HG02938 (cell line): Measurements from ENCODE around the gene CDH11.

Experiments used
- ATAC-seq: cut with Tn5 transposase; IDR thresholded peaks from one replicate; pipeline ENCODE4 v1.9.1; 2021; ENCODE audit warnings: mild to moderate bottlenecking, moderate library complexity; ENCODE audit not compliant: unreplicated experiment

CDH11 gene

DNA sequence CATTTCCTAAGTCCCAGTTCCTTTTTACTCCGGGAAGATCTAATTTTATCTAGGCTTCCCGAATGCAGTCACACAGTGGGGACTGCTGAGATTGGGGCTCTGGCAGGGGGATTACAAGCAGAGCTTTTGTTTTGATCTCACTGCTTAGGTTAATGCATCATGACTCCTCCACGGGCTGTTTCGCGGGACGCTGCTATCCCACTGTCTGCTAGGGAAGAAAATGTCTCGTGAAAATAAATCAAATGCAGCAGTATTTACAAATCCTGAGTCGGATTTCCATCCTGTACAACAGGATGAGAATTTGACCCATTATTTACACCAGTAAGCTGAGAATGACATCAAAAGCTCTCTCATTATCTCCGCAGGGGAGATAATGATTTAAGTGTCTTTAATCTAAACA lies 83.8 kb downstream of the CDH11 start:
- no peak for ATAC-seq

DNA sequence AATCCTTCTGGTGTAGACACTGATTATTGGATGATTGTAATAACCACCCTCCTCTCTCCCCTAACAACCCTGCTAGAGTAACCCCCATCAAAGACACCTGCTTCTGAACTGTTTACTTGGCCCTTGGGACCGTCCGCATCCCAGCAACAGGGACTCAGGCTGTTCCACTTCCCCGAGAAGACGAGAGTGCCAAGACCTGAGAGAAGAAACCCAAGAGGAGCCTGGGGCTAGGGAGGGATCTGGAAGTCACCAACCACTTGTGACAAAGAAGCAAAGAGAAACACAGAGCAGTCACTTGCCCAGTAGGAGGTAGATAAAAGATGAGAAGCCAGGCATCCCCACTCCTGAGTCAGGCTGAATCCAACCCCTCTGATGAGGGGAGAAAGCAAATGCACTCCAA lies 84.3 kb downstream of the CDH11 start:
- ATAC-seq, result no peak

DNA sequence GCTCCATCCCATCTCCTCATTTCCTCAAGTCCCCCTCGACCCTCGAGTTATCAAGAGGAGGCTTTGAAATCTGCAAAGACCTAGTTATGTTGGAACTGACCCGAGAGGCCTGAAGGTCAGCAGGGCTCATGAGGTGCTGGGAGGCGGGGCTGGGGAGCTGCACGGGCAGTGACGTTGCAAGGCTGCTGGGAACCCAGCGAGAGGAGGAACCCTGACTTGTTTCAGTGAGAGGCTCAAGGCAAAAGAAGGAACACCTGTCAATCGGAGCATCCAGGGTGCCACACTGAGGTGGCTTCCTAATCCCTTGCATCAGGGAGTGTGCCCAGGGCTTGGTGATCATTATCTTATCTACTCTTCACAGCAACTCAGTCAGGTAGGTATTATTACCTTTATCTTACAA lies 86.9 kb downstream of the CDH11 start:
- no peak for ATAC-seq

DNA sequence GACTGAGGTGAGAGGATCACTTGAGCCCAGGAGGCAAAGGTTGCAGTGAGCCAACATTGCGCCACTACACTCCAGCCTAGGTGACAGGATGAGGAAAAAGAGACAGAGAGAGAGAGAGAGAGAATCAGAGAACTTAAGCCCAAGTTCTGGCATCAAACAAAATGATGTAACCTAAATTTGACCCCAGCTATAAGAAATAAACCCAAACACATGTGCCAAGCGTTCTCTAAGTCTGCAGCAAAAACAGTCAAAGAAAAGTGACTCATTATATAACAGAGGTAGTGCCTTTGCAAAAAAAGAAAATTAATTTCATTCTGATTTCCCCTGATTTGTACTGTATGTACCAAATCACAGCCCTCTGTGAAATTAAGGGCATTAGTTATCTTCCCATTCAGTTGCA lies 89.5 kb downstream of the CDH11 start:
- ATAC-seq, result no peak

DNA sequence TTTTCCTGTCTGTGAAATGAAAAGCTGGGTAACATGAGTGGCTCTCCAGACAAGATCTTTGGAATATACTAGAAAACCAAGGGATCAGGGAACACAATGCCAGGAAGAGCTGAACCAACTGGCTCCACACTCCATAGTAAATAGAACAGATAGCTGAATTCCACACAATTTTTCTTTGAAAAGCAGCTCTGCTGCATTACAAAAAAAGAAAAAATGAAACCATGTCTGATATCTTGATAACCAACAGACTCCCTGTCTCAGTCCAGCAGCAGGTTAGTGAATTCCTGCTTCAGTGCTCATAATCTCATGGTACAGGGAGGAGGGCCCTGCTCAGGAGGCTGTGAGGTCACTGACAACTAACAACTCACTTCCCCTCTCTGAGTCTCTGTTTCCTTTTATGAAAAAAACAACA lies 97.1 kb downstream of the CDH11 start:
- ATAC-seq, result no peak

DNA sequence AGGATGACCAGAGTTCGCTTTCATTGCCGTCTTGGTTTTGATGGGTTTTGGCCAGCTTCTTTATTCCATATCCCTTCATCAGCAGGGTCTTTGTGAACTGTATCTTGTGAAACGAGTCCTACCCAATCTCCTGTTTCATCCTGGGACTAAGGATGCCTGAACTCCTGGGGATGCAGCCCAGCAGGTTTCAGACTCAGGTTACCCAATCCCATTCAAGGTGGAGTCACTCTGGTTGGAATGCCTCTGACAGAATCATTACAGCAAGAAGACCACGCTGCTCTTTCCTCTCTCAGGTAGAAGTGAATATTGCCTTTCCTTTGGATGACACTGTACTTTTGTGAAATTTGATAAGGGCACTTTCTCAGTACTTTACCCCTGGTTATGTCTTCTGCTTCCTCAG lies 98.1 kb downstream of the CDH11 start:
- no peak for ATAC-seq

DNA sequence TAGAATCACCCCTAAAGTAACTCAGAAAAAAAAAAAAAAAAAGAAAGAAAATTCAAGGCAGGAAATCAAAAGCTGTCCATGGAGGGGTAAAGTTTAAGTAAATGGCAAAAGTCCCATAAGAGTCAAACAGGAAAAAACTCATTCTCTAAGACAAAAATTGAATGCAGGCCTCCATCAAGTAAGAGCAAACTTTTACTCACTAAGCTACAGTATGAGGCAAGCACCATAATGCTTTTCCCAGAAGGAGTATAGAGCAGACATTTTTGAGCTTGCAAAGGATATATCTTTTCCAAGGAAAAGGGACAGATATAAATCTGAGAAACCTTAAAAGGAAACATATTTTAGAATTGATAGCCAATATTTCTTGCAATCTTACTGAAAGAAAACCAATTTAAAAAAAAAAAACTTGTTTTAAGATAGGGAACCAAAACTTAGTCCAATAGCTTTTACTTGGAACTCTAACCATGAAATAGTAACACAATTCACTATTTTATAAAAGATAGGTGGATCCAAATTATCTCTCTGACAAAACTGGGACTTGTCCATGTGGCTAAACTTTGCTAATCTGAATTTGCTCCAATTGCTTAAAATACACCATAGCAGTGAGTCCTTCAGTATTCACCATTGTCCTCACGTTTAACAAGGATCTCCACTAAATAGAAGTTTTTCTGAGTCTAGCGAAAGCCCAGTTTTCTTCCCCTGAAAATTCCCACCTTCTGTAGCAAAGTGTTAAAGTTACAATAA lies 99.8 kb downstream of the CDH11 start:
- no peak for ATAC-seq

DNA sequence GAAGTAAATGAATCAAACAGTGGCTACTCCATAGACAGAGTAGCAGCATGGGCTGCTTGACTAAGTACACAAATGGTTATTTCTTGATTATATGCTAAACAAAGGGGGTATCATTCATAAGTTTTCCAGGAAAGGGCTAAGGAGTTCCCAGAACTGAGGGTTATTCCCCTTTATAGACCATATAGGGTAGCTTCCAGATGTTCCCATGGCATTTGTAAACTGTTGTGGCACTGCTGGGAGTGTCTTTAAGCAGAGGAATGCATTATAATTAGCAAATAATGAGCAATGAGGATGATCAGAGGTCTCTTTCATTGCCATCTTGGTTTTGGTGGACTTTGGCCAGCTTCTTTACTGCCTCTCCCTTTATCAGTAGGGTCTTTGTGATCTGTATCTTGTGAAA lies 105.1 kb downstream of the CDH11 start:
- no peak for ATAC-seq

DNA sequence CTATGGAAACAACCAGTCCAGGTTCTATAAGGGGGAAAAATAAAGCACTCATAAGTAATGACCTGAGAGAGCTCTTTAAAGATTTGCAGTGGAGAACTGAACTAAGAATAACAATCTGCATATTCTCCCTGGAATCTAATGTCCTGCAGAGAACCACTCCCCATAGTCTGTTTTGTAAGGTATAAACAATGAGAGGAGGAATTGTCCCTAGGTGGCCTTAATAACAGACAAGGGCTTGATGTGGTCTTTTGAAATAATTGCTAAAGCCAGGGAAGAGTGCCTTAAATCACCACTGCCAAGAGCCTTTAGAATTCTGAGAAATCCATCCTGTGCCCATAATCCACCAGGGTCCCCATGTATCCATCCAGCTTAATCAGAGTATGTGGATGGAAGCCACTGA lies 106.3 kb downstream of the CDH11 start:
- ATAC-seq, result no peak

DNA sequence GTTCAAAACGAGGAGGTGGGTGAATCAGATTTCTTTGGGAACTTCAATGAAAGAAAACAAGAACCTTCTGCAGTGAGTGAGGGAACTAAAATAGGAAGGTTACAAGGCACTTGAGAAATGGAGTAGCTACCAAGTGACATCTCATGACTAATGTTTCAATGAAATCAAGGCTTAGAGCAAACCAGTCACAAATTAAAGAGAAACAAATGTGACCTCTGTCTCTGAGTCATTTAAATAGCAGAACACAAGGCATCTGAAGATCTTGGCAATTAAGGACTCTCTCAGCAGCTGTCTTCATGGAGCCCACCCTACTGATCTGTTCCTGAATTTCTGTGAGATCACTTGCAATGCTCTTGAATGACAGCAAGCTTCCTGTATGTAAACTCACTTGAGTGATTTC lies 109.5 kb downstream of the CDH11 start:
- no peak for ATAC-seq

DNA sequence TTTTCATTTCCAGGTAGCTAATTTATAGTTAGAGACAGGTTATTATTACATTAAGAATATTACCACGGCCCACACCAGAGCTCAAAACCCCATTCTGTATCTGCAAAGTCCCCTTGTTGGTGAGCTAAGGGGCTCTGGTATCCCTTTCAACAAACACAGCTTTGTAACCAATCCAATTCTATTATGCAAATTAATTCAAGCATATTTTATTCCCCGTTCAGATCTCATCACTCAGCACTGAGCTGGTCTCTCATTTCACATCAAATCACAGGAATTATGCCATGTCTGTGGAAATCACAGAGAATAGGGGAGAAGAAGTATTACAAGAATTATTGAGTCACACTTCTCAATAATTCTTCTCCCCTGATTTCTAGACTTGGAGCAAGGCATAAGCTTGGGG lies 111.7 kb downstream of the CDH11 start:
- ATAC-seq, result no peak

DNA sequence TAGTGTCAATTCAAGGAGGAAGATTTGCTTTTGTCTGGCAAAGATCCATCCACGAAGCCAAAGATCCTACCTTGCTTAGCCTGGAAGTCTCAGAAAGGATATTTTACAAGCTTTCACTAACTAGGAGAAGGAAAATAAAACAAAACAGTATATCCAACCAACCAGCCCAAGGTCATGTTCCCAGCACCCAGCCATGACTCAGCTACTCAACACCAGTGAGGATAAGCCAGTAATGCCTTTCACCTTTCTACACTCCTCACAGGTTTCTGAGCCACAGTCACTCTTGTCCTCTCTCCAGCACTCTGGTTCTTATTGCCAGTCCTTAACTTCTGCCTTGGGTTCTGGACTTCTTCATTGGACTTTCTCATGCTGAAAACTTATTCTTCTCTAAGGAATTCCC lies 116.2 kb downstream of the CDH11 start:
- ATAC-seq, result no peak

DNA sequence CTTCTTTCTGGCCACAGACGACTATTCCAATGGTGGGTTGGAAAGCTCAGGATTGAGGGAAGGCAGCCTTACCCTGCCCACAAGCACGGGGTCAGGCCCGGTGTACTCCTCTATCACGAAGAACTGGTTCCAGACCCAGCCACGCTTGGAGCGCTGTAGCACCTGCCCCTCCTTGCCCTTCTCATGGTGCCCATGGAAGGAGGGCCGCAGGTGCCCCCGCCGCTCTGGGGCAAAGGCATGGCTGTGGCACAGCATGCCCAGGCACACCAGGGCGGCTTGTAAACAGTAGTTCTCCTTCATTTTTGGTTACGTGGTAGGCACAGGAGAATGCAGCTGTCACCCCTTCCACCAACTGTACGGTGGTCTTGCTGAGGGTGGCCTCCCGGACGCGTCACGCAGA lies 117.3 kb downstream of the CDH11 start:
- ATAC-seq, result no peak

DNA sequence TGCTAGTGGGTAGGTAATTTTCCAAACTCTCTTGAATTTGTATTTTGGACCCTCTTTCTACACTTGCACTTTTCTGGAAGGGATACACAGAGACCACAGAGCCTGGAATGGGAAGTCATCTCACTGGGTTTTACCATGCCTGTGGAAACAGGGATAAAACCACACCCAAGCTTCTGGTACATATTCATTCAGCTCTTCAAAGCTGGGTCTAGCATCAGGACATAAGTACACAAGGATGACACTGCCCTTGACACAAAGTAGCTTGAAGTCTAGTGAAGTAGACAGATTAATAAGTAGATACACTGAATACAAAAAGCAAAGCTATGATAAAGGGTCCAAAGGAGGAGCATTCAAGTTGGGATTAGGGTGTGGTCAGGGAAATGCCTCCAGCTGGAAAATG lies 118.2 kb downstream of the CDH11 start:
- no peak for ATAC-seq

DNA sequence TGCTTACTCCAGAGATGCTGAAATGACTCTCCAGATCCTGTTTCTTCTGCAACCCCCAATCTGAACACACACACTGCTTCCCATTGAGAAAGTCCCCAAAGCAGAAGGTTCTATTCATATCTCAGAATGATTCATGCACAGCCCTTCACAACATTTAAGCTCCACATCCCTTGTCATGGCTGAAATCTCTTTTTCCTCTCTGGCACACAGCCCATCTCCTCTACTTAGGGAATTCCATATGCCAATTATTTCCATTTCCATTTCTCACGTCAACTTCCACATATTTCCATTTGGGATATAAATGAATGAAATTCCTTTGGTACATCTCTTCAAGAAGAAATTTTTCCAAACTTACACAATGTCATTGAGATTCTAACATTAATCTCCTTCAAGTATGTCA lies 119.6 kb downstream of the CDH11 start:
- ATAC-seq, result no peak

DNA sequence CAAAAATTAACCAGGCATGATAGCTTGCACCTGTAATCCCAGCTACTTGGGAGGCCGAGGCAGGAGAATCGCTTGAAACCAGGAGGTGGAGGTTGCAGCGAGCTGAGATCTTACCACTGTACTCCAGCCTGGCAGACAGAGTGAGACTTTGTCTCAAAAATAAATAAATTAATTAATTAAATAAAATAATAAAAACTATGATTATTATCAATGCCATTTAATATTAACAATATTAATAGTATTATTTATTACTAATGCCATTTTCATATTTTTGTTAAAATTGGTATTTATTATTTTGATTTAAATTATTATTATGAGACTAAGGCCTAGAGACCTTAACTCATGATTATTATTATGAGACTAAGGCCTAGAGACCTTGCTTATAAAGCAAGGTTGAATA lies 121.2 kb downstream of the CDH11 start:
- no peak for ATAC-seq

DNA sequence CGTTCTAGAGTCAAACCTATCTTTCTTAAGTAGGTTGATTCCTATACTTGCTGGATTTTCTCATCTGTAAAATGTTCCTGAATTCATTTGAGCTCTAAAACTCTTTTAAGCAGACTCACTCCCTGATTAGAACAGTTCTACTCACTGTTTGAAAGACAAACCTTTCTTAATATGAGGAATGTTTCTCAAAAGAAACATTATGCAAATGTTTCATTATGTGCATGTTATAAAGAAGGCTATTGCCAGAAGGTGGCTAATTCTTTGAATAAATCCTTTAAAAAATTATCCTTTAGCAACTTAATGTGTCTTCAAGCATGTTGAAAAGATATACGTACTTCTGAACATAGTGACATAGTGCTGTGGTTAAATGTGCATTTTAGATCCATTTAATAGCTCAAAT lies 124.1 kb downstream of the CDH11 start:
- no peak for ATAC-seq

DNA sequence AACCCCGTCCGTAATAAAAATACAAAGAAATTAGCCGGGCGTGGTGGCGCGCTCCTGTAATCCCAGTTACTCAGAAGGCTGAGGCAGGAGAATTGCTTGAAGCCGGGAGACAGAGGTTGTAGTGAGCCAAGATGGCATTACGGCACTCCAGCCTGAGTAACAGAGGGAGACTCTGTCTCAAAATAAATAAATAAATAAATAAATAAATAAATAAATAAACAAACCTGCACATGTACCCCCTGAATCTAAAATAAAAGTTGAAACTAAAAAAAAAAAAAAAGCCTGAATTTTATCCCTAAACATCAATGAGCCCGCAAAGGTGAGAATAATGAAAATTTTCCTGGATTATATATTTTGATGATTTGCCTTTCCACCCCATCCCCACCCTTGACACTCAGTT lies 124.7 kb downstream of the CDH11 start:
- ATAC-seq, result no peak

DNA sequence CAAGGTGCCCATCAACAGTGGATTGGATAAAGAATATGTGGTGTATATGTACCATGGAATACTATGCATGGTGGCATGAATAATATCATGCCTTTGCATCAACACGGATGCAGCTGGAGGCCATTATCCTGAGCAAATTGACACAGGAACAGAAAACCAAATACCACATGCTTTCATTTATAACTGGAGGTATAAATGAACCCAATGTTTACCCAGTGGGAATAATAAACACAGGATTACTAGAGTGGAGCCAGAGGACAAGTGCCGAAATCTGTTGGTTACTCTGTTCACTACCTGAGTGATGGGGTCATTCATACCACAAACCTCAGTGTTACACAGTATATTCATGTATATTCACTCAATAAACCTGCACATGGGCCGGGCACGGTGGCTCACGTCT lies 125.2 kb downstream of the CDH11 start:
- no peak for ATAC-seq

DNA sequence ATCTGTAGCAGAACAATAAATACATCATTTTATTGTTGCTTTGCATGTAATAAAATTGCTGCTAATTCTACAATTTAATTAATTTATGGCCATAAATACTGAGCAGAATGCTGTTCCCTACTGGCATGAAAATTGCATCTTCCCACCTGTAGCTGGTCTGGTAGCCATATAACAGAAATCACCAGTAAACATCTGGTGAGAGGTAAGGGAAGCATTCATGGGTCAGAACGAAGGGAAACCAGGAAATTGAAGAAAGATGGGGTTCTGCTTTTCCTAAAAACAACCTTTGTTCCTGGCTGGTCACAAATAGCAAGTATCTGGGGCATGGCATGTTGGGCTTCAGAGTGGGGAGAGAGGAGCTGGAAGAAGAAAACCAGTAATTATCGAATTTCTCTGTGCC lies 128.4 kb downstream of the CDH11 start:
- no peak for ATAC-seq

DNA sequence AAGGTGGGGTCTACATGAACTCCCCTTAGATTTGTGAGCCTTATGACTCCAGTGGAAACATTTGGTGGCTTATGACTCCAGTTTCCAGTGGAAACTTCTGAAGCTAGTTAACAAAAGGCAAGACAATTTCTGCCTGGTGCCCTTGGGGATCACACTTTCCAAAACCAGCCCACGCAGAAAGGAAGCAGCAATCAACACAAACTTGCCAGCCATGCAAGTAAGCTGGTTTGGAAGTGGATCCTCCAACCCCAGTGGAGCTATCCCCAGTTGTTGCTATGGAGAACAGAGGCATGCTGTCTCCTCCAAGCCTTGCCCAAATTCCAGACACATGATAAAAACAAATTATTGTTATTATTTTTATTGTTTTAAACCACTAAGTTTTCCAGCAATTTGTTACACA lies 130.9 kb downstream of the CDH11 start:
- ATAC-seq, result no peak

DNA sequence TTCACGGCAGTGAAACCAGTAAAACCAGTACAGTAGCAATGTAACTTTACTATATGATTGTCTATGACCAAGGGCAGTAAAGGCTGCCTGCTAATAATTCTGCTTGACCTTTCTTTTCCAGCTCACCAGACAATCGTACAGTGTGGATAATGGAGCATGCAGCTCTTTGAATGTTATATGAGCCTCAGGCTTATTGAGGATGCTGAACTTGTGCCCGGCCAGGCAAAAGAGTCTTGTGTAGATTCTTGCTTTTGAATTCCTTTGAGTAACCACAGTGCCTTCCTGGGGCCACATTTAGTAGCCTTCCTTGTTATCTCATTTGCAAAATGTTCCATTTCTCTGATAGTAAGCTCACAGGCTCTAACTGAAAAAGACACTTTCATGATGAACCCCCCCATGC lies 131.8 kb downstream of the CDH11 start:
- no peak for ATAC-seq

DNA sequence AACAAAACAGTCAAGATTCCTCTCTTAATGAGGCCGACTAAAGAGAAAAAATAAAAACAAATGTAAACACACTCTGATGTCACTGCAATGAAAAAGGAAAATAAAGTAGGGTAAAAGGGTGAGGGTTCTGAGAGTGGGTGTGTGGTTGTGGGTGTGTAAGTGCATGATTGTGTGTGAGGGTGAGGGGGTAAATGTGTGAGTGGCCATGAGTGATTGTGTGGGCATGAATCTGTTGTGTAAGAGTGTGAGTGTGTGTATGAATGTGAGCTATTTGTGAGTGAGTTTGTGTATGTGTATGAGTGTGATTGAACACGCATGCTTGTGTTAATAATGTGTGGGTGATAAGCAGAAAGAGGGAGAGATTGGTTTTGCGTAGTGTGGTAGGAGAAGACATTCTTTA lies 132.8 kb downstream of the CDH11 start:
- ATAC-seq, result no peak
